Thyroid gland (tissue), 4 donors: Measurements from ENCODE around the gene TXN. TPM values are rescaled to one million over a fixed set of nuclear protein-coding genes. Genes with fewer than 3 reads are reported as not detected.

Source experiments
- DNase-seq, 2 donors: peaks; one replicate each; pipeline ENCODE4 v3.0.0-alpha.2; 2019
- H3K27ac ChIP-seq, 3 donors: fragments of 200-600 bp; sonication (generic); 1 replicate in 2 of 3; 2 replicates in 1 of 3; pipeline ENCODE4 v1.5.1; 2016 to 2019; ENCODE audit warnings: mild to moderate bottlenecking in 1 of 3, moderate library complexity in 1 of 3
- H3K27me3 ChIP-seq: fragments of 200-600 bp; sonication (generic); one replicate; pipeline ENCODE4 v1.5.1; 2019
- H3K36me3 ChIP-seq, 2 donors: fragments of 200-600 bp; sonication (generic); one replicate each; pipeline ENCODE4 v1.5.1; 2016 to 2019
- H3K4me1 ChIP-seq, 2 donors: fragments of 200-600 bp; sonication (generic); one replicate each; pipeline ENCODE4 v1.5.1; 2017 to 2019
- H3K4me3 ChIP-seq, 3 donors: fragments of 200-600 bp; sonication (generic); replicated peaks in 1 of 3; 1 replicate in 2 of 3; 2 replicates in 1 of 3; pipeline ENCODE4 v1.5.1; 2016; ENCODE audit warnings: mild to moderate bottlenecking in 1 of 3
- H3K9me3 ChIP-seq: fragments of 200-600 bp; sonication (generic); one replicate; pipeline ENCODE4 v1.5.1; 2017
- CTCF ChIP-seq, 6 experiments: fragments of 200-600 bp in 3 of 6; fragments of 450-650 bp in 3 of 6; sonication (generic) in 3 of 6; IDR thresholded peaks; one replicate each; pipeline ENCODE4 v1.5.1; 2016 to 2019; ENCODE audit warnings: antibody characterized with exemption in 6 of 6, mild to moderate bottlenecking in 2 of 6, inconsistent platforms in 1 of 6, moderate library complexity in 1 of 6
- POLR2A ChIP-seq, 2 donors: fragments of 450-650 bp; IDR thresholded peaks; one replicate each; pipeline ENCODE4 v1.6.1; 2017; ENCODE audit warnings: antibody characterized with exemption in 2 of 2, mild to moderate bottlenecking in 2 of 2, moderate library complexity in 1 of 2
- WGBS, 2 donors: methylation state at CpG; one replicate each; pipeline ENCODE4 v1.1.5; 2017; 5-methylcytosine and 5-hydroxymethylcytosine counted together
- intact Hi-C: fragments of 100-400 bp; cut with DNase I; formaldehyde crosslinking; loops from one replicate; pipeline ENCODE4 v1.15.1; 2023
- total RNA-seq, 4 donors: library from RNA; depleted of rRNA; stranded (reverse); fragments of >200 nt; gene quantifications; one replicate each; pipeline ENCODE4 v1.2.3, GENCODE V29; 2016

TXN gene
- total RNA-seq, 4 donors from 2014 or later = 148 to 252 (median 172) TPM

DNA sequence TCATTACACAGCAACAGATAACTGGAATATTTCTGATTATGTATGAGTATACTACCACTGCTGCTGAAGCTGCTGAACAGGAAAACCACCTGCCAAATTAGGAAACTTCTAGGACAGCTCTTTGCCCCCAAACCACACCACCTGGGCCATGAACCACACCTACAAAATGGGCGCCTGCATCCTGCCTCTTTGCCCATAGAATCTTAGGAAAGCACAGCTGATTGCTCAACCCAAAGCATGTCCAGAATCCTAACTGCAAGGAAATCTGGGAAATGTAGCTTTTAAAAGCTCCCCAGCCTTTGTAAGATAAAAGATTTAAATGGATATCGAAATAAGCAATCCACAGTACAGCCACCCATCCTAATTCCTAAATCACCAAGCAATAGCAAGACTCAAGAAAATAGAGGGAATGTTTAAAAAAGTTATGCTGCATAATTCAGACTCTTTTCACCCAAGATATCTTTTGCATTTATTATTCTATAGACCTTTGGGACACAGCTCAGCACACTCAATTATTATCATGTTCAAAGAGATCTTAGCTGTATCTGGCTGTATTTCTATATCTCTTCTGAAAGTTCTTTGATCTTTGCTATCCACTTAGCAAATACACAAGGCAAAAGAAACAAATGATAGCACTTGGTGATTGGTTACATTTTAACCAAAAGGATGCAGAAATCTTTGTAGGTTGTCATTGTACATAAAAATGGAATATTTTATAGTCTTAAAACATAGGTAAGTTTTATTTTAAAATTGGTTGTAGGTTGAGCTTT is 41.5 kb downstream of the TXN start:
- intact Hi-C loops = loop anchor here (5.0 kb wide), 1 partner anchor 32 kb away; no protein-coding TSS in a partner anchor
- Histone ChIP-seq H3K9me3 (no peaks in the 10 kb centered on the region), H3K4me3 (no peak overlapping the region), H3K4me1 (no peaks in the 10 kb centered on the region), H3K36me3 (no peaks in the 10 kb centered on the region), H3K27me3 (no peaks in the 10 kb centered on the region), H3K27ac (no peak overlapping the region)
- 81 to 93% methylated on average over 2 of the region's 2 CpGs for WGBS, 2 donors
- no peak for DNase-seq
- TF ChIP-seq CTCF (IDR thresholded peaks at IDR 0.05) (no peak), POLR2A (IDR thresholded peaks at IDR 0.05) (no peak)

- Histone ChIP-seq H3K4me1 (no peaks in the 10 kb centered on the region), H3K9me3 (no peaks in the 10 kb centered on the region), H3K27ac (no peak overlapping the region), H3K27me3 (no peaks in the 10 kb centered on the region), H3K36me3 (no peaks in the 10 kb centered on the region), H3K4me3 (no peak overlapping the region)
- intact Hi-C loops = no loop called here
- WGBS, 2 donors = 87 to 96% methylated on average over 3 to 6 of the region's 6 CpGs
- no peak for DNase-seq
- TF ChIP-seq CTCF (IDR thresholded peaks at IDR 0.05) = no peak
- TF ChIP-seq POLR2A (IDR thresholded peaks at IDR 0.05) = no peak
These were observed 42.2 kb downstream of the TXN start for GRCh38 chr9:110214090-110214489.

- intact Hi-C loops = no loop called here
- Histone ChIP-seq H3K9me3 (no peaks in the 10 kb centered on the region), H3K36me3 (no peaks in the 10 kb centered on the region), H3K4me3 (no peak overlapping the region), H3K4me1 (no peaks in the 10 kb centered on the region), H3K27me3 (no peaks in the 10 kb centered on the region), H3K27ac (no peak overlapping the region)
- DNase-seq = no peak
- TF ChIP-seq CTCF (IDR thresholded peaks at IDR 0.05) (no peak), POLR2A (IDR thresholded peaks at IDR 0.05) (no peak)
- WGBS, 2 donors = 92 to 95% methylated on average over 10 of the region's 10 CpGs
These were observed 42.8 kb downstream of the TXN start for GRCh38 chr9:110213413-110214044.

DNA sequence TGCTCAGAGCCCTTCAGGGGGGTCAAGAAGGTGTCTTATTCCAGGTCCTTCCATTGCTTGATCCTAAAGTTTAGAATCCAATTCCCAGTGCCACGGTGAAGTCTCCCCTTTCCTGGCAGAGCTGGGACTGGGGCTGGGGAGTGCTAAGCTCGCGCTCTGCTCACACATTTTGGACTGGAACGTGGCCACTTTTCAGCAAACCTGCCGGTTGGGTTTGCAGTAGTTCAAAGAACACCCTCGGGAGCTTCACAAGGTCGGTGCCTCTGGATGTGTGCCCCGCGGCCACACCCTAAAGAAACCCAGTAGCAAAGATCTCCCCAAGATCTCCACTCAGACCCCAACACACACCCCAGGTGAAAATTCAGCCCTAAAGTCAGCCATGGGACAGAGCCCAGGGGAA is 48.3 kb downstream of the TXN start, which contains the start of gene C9orf152:
C9orf152 (minus strand) TSS at position 129 of the 400 bp plus-strand sequence. CDS start 580 bp downstream, outside the sequence.
- no peaks in the 10 kb centered on the region for H3K36me3 ChIP-seq
- no peaks in the 10 kb centered on the region for H3K27me3 ChIP-seq
- peak; percentile 56 for DNase-seq
- 40 to 73% methylated on average over 4 to 9 of the region's 9 CpGs for WGBS, 2 donors
- H3K4me3 ChIP-seq = no peak within 1 kb of the TSS
- no peak within 1 kb of the TSS for H3K27ac ChIP-seq
- H3K9me3 ChIP-seq = no peaks in the 10 kb centered on the region
- no peak for TF ChIP-seq POLR2A (IDR thresholded peaks at IDR 0.05)
- TF ChIP-seq CTCF (IDR thresholded peaks at IDR 0.05) = no peak
- peaks cover 7% of the 10 kb centered on the region in 2 donors for H3K4me1 ChIP-seq
- intact Hi-C loops = no loop called here

DNA sequence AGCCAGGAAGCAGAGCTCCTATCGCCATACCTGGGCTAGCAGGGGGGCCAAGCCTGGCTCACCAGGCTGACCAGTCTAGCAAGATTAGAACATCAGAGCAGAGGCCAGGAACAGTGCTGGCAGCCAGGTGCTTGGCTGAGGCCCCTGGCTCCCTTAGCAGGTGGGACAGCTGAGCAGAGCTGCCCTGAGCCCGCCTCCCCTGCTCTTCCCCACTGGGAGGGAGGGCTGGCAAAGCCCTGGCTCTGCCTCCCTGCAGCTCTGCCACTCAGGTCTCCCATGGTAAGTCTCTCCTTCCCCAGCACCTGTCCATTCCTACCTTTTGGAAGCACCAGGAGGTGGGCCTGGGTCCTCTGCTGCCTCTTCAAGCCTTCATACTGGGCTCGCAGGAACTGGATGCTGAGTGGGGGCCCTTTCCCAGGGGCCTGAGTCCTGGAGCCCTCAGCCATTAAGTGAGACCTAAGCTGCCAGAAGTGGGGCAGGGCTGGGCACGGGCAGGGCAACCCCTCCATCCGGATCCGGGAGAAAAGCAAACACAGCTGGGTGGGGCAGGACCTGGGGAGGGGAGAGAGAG is 49.2 kb downstream of the TXN start:
- Histone ChIP-seq H3K27me3 (no peaks in the 10 kb centered on the region), H3K4me3 (no peak overlapping the region), H3K9me3 (no peaks in the 10 kb centered on the region), H3K36me3 (no peaks in the 10 kb centered on the region), H3K27ac (no peak overlapping the region), H3K4me1 (peaks cover 7% of the 10 kb centered on the region in 2 donors)
- 25 to 30% methylated on average over 5 to 6 of the region's 6 CpGs for WGBS, 2 donors
- TF ChIP-seq POLR2A (IDR thresholded peaks at IDR 0.05) = no peak
- no peak for TF ChIP-seq CTCF (IDR thresholded peaks at IDR 0.05)
- DNase-seq = peak; percentile 61 to 65
- intact Hi-C loops = no loop called here
